G401 (cell line): ENCODE results near the gene SLC24A4. TPM values are rescaled to one million over a fixed set of nuclear protein-coding genes. Genes with fewer than 3 reads are reported as not detected.

ENCODE experiments used
- DNase-seq: peaks from one replicate; pipeline ENCODE4 v3.0.0-alpha.2; 2015; ENCODE audit warnings: low spot score
- in situ Hi-C: cut with HindIII; loops from 2 replicates; pipeline ENCODE4 v1.10.0; 2016; ENCODE audit warnings: low sequenced_read_pairs, mixed read lengths
- total RNA-seq: library from RNA; depleted of rRNA; stranded (reverse); fragments of >200 nt; shearing (Covaris generic); gene quantifications from 2 replicates; pipeline ENCODE4 v1.2.3, GENCODE V29; 2014; rRNA removed

Gene SLC24A4
- not detected in 2 replicates for total RNA-seq

- DNase-seq: no peak
- in situ Hi-C loops: no loop called here
Observed at GRCh38 chr14:92323011-92323915, at the start of gene SLC24A4. TSS of gene SLC24A4 (plus strand) at chr14:92323165. CDS start at chr14:92323831, 666 bp downstream.

GRCh38 chr14:92273166-92273565 is 49.8 kb upstream of the SLC24A4 start:
- no peak for DNase-seq
- in situ Hi-C loops: no loop called here

- no peak for DNase-seq
- in situ Hi-C loops: no loop called here
Observed at GRCh38 chr14:92274055-92274454, 48.9 kb upstream of the SLC24A4 start.

- in situ Hi-C loops: no loop called here
- DNase-seq: no peak
Observed at GRCh38 chr14:92276074-92276473, 46.9 kb upstream of the SLC24A4 start.

GRCh38 chr14:92277031-92277430 is 45.9 kb upstream of the SLC24A4 start:
- no peak for DNase-seq
- in situ Hi-C loops: no loop called here

GRCh38 chr14:92280554-92281262 is 42.3 kb upstream of the SLC24A4 start:
- in situ Hi-C loops: no loop called here

GRCh38 chr14:92282669-92283068 is 40.3 kb upstream of the SLC24A4 start:
- DNase-seq: no peak
- in situ Hi-C loops: no loop called here

More at GRCh38 chr14:92280554-92281262, 42.3 kb upstream of the SLC24A4 start:
- DNase-seq: no peak

GRCh38 chr14:92285311-92285710 is 37.7 kb upstream of the SLC24A4 start:
- in situ Hi-C loops: no loop called here
- DNase-seq: no peak

GRCh38 chr14:92287987-92288386 is 35.0 kb upstream of the SLC24A4 start:
- no peak for DNase-seq
- in situ Hi-C loops: no loop called here

- in situ Hi-C loops: no loop called here
- no peak for DNase-seq
Observed at GRCh38 chr14:92288994-92289660, 33.8 kb upstream of the SLC24A4 start.

- DNase-seq: no peak
- in situ Hi-C loops: no loop called here
Observed at GRCh38 chr14:92292673-92293072, 30.3 kb upstream of the SLC24A4 start.

GRCh38 chr14:92294506-92294905 is 28.5 kb upstream of the SLC24A4 start:
- no peak for DNase-seq
- in situ Hi-C loops: no loop called here

- no peak for DNase-seq
- in situ Hi-C loops: no loop called here
Observed at GRCh38 chr14:92297818-92298595, 25.0 kb upstream of the SLC24A4 start.

GRCh38 chr14:92302481-92302880 is 20.5 kb upstream of the SLC24A4 start:
- in situ Hi-C loops: no loop called here
- DNase-seq: no peak

GRCh38 chr14:92308716-92309115 is 14.2 kb upstream of the SLC24A4 start:
- in situ Hi-C loops: no loop called here
- DNase-seq: no peak

- in situ Hi-C loops: no loop called here
Observed at GRCh38 chr14:92309968-92310530, 12.9 kb upstream of the SLC24A4 start.

GRCh38 chr14:92310776-92311375 is 12.1 kb upstream of the SLC24A4 start:
- in situ Hi-C loops: no loop called here
- DNase-seq: no peak

More at GRCh38 chr14:92309968-92310530, 12.9 kb upstream of the SLC24A4 start:
- peak; percentile 31 for DNase-seq

- DNase-seq: no peak
- in situ Hi-C loops: no loop called here
Observed at GRCh38 chr14:92314182-92314581, 8.8 kb upstream of the SLC24A4 start.
